SU-DHL-6 (cell line): ENCODE data around the gene FER1L5.
"Not testable (repeated sequence)": the region's sequence is repeated elsewhere in the genome, so short reads cannot be mapped to it uniquely, and the experiment has no call there.

ENCODE experiments used
- H2AFZ ChIP-seq: fragments of 200-600 bp; sonication (generic); 2 replicates; pipeline ENCODE4 v1.6.1; 2014; ENCODE audit warnings: low read depth, mild to moderate bottlenecking, moderate library complexity, mixed read lengths, antibody characterized with exemption, low read length; ENCODE audit not compliant: severe bottlenecking
- H3F3A ChIP-seq: fragments of 200-600 bp; shearing (Covaris generic); 2 replicates; pipeline ENCODE4 v1.6.0; 2016; ENCODE audit warnings: antibody characterized with exemption, mild to moderate bottlenecking; ENCODE audit not compliant: insufficient read depth
- H3K27ac ChIP-seq: fragments of 200-600 bp; sonication (generic); 2 replicates; pipeline ENCODE4 v1.5.1; 2016; ENCODE audit warnings: low read depth, mild to moderate bottlenecking, low read length, moderate library complexity, mixed read lengths
- H3K27me3 ChIP-seq: fragments of 200-600 bp; sonication (generic), shearing (Covaris generic); 2 replicates; pipeline ENCODE4 v1.6.0; 2014; ENCODE audit warnings: mild to moderate bottlenecking, low read length
- H3K36me3 ChIP-seq: fragments of 200-600 bp; sonication (generic); 2 replicates; pipeline ENCODE4 v1.6.1; 2014; ENCODE audit warnings: mild to moderate bottlenecking, low read length, mixed read lengths
- H3K4me2 ChIP-seq: fragments of 300-600, 200-600 bp; shearing (Covaris generic), sonication (generic); 2 replicates; pipeline ENCODE4 v1.6.0; 2014; ENCODE audit warnings: low read length, low read depth, mild to moderate bottlenecking; ENCODE audit not compliant: poor library complexity, severe bottlenecking
- H3K4me3 ChIP-seq: fragments of 200-600 bp; sonication (generic); 2 replicates; pipeline ENCODE4 v1.5.1; 2014; ENCODE audit warnings: antibody characterized with exemption, low read length, mild to moderate bottlenecking, mixed read lengths; ENCODE audit not compliant: insufficient read depth, poor library complexity, severe bottlenecking
- H3K79me2 ChIP-seq: fragments of 200-600 bp; sonication (generic); 2 replicates; pipeline ENCODE4 v1.6.1; 2014; ENCODE audit warnings: mild to moderate bottlenecking, low read length, moderate library complexity; ENCODE audit not compliant: insufficient read depth
- H3K9ac ChIP-seq: fragments of 200-600 bp; sonication (generic); 2 replicates; pipeline ENCODE4 v1.7.0; 2014; ENCODE audit warnings: mild to moderate bottlenecking, low read length
- H3K9me2 ChIP-seq: fragments of 200-600 bp; sonication (generic); replicated peaks from 2 replicates; pipeline ENCODE4 v1.6.1; 2014; ENCODE audit warnings: low read length; ENCODE audit not compliant: insufficient read depth
- H3K9me3 ChIP-seq: fragments of 200-600 bp; sonication (generic); 2 replicates; pipeline ENCODE4 v1.6.1; 2014; ENCODE audit warnings: low read length, mixed read lengths; ENCODE audit not compliant: insufficient read depth
- H4K20me1 ChIP-seq: fragments of 200-600 bp; sonication (generic); 2 replicates; pipeline ENCODE4 v1.6.1; 2014; ENCODE audit warnings: low read depth, mild to moderate bottlenecking, antibody characterized with exemption, low read length, moderate library complexity, mixed read lengths
- EZH2phosphoT487 ChIP-seq: fragments of 200-600 bp; sonication (generic), shearing (Covaris generic); conservative IDR thresholded peaks from 2 replicates; pipeline ENCODE4 v1.6.1; 2018; ENCODE audit warnings: mild to moderate bottlenecking, antibody characterized with exemption, low read length, moderate library complexity, mixed read lengths
- TF ChIP-seq, protein P1 (sequence below): fragments of 200-600 bp; sonication (generic); IDR thresholded peaks from one replicate; pipeline ENCODE4 v1.5.1; 2017; ENCODE audit warnings: antibody characterized with exemption, mild to moderate bottlenecking, low read length, moderate library complexity; ENCODE audit not compliant: insufficient read depth, poor library complexity, severe bottlenecking

FER1L5 gene

DNA sequence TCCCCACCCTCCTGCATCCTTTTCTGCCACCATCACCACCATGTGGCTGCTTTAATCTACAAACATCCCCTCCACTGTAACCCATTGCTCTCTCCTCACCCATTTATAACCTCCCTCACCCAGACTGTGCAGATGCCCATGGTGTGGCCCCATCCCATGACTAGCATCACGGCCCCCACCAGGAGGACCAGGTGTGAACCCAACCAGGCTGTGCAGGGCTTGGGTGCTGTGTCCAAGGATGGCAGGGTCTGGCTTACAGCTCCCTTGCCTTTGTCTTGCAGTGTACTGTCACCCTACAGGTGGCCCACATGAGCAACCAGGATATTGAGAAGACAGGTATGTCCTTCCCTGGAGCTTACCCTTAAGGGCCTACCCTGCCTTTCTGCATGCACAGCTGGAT is 6.8 kb downstream of the FER1L5 start:
- H3K79me2 ChIP-seq: no peaks in the 10 kb centered on the region
- H3K4me2 ChIP-seq: no peak overlapping the region
- H3K9me2 ChIP-seq: no peaks in the 10 kb centered on the region
- H3K27ac ChIP-seq: no peak overlapping the region
- no peaks in the 10 kb centered on the region for H3K27me3 ChIP-seq
- no peaks in the 10 kb centered on the region for H3K9me3 ChIP-seq
- H4K20me1 ChIP-seq: no peaks in the 10 kb centered on the region
- no peak overlapping the region for H2AFZ ChIP-seq
- TF ChIP-seq, protein P1, sequence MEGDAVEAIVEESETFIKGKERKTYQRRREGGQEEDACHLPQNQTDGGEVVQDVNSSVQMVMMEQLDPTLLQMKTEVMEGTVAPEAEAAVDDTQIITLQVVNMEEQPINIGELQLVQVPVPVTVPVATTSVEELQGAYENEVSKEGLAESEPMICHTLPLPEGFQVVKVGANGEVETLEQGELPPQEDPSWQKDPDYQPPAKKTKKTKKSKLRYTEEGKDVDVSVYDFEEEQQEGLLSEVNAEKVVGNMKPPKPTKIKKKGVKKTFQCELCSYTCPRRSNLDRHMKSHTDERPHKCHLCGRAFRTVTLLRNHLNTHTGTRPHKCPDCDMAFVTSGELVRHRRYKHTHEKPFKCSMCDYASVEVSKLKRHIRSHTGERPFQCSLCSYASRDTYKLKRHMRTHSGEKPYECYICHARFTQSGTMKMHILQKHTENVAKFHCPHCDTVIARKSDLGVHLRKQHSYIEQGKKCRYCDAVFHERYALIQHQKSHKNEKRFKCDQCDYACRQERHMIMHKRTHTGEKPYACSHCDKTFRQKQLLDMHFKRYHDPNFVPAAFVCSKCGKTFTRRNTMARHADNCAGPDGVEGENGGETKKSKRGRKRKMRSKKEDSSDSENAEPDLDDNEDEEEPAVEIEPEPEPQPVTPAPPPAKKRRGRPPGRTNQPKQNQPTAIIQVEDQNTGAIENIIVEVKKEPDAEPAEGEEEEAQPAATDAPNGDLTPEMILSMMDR: no peak
- no peak for TF ChIP-seq EZH2phosphoT487
- no peak overlapping the region for H3K4me3 ChIP-seq
- H3K9ac ChIP-seq: no peak overlapping the region
- no peaks in the 10 kb centered on the region for H3F3A ChIP-seq
- H3K36me3 ChIP-seq: no peaks in the 10 kb centered on the region

DNA sequence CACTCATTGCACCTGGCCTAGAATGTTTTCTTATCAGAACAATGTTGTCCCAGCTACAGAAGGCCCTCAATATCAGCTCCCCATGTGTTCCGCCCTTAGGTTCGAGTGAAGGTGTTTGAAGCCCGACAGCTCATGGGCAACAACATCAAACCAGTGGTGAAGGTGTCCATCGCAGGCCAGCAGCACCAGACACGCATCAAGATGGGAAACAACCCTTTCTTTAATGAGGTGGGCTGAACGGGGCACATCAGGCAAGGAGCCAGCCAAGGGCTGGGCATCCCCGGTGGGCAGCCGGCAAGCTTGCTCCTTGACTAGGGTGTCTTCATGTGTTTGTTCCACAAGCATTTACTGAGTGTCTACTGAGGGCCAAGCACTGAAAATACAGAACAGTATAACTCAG is 9.2 kb downstream of the FER1L5 start:
- Histone ChIP-seq H3K27ac (no peak overlapping the region), H2AFZ (no peak overlapping the region), H3K9me2 (no peaks in the 10 kb centered on the region), H3K9me3 (no peaks in the 10 kb centered on the region), H3K27me3 (no peaks in the 10 kb centered on the region), H4K20me1 (no peaks in the 10 kb centered on the region), H3K9ac (no peak overlapping the region), H3F3A (no peaks in the 10 kb centered on the region), H3K79me2 (no peaks in the 10 kb centered on the region), H3K4me2 (no peak overlapping the region), H3K4me3 (no peak overlapping the region), H3K36me3 (no peaks in the 10 kb centered on the region)
- TF ChIP-seq EZH2phosphoT487: no peak
- TF ChIP-seq, protein P1: no peak

DNA sequence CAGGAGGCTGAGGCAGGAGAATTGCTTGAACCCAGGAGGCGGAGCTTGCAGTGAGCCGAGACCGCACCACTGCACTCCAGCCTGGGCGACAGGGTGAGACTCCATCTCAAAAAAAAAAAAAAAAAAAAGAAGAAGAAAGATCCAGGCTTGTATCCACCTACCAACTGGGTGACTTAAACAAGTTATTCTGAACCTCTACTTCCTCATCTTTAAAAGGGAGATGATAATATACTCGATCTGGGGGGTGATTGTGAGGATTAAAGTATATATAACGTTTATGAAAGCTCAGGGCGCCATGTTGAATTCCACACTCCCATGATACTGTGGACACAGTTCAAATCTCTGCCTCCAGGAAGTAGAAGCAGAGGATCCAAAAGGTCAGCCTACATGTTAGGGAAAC is 12.2 kb downstream of the FER1L5 start:
- not testable (repeated sequence) for H4K20me1 ChIP-seq, H3K9me2 ChIP-seq, H3K36me3 ChIP-seq, H3F3A ChIP-seq, H3K79me2 ChIP-seq, H3K9me3 ChIP-seq, H3K4me3 ChIP-seq, H3K27me3 ChIP-seq, H2AFZ ChIP-seq, H3K4me2 ChIP-seq, H3K9ac ChIP-seq, H3K27ac ChIP-seq

DNA sequence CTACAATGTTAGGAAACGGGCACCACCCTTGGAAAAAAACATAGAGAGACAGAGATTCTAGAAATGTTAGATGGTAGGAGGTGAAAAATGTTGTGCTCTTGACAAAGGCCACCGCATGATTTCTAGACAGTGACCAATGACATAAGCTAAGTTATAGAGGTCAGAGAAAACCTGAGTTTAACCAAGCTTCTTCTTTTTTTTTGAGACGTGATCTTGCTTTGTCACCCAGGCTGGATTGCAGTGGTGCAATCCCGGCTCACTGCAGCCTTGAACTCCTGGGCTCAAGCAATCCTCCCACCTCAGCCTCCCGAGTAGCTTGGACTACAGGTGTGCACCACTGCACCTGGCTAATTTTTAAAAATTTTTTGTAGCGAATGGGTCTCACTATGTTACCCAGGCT is 13.0 kb downstream of the FER1L5 start:
- Histone ChIP-seq H3K36me3 (no peaks in the 10 kb centered on the region), H3K9me2 (no peaks in the 10 kb centered on the region), H3K9ac (no peak overlapping the region), H3K27ac (no peak overlapping the region), H3K9me3 (no peaks in the 10 kb centered on the region), H3K27me3 (no peaks in the 10 kb centered on the region), H3K4me2 (no peak overlapping the region), H3K79me2 (no peaks in the 10 kb centered on the region), H4K20me1 (no peaks in the 10 kb centered on the region), H2AFZ (no peak overlapping the region), H3K4me3 (no peak overlapping the region), H3F3A (no peaks in the 10 kb centered on the region)
- TF ChIP-seq EZH2phosphoT487: no peak
- TF ChIP-seq, protein P1: no peak
